Inflammatory macrophage (primary cell): Measurements from ENCODE around the gene KPNB1.

Source experiments
- DNase-seq, 2 donors: peaks; one replicate each; pipeline ENCODE4 v3.0.0-alpha.2; 2020 to 2022

Gene KPNB1

DNA sequence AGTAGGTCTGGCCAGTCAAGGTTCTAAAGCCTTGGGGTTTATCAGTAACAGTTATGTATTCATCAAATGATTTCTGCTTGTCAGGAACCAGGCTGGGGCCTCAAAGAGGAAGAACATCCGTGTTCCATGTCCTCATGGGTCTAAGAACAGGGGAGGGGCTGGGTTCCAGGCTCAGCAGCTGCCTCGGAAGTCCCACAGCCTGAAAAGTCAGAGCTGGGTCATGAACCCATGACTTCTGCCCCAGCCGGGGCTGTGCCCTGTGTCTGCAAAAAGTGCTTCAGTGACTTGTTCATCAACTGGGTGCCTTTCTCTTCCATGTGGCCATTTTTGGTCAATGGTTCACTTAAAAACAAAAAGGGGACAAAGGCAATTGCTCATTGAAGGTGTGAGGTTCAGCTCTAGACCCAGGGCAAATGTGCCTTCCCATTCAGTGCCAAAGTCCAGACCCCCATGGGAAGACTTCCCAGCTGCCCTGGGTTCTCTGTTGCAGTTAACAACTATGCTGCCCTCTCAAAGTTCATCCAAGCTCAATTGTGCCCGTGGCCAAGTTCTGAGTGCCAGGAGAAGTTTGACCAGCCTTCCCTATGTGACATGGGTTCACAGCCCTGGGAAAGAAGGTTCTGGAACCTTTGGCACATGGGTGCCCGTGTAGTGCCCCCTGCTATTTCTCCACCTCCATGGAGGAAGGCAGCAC is 62.8 kb downstream of the KPNB1 start:
- peak; percentile 64 to 74 for DNase-seq

DNA sequence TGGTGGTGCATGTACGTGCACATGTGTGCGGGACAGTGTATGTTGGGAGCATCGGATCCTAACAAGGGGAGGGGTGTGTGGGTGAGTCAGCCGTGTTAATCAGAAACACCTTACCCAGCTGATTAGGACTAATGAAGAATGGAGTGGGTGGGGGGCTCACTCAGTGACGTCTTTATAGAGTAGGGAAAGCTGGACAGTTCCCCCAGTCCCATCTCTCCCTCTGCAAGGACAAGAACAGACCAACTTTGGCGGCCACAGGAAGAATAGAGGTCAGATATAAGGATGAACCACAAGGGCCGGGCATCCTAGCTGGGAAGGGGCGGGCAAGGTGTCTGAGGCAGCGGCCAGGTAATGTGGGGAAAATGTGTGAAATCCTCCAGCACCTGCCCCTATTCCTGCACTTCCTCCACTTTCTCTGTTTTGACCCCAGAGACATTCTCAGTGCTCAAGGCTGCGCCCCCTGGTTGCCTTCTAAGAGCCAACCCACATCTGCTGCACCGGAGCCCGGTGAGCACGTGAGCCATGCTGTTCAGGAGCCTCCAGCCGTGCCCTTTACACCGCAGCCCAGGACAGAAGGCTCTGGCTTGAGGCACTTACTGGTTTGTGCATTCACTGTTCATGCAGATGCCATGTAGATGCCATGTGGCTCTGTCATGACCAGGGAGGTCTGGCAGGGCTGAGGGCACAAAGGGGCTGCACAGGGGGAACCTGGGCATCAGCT is 64.4 kb downstream of the KPNB1 start:
- no peak for DNase-seq

DNA sequence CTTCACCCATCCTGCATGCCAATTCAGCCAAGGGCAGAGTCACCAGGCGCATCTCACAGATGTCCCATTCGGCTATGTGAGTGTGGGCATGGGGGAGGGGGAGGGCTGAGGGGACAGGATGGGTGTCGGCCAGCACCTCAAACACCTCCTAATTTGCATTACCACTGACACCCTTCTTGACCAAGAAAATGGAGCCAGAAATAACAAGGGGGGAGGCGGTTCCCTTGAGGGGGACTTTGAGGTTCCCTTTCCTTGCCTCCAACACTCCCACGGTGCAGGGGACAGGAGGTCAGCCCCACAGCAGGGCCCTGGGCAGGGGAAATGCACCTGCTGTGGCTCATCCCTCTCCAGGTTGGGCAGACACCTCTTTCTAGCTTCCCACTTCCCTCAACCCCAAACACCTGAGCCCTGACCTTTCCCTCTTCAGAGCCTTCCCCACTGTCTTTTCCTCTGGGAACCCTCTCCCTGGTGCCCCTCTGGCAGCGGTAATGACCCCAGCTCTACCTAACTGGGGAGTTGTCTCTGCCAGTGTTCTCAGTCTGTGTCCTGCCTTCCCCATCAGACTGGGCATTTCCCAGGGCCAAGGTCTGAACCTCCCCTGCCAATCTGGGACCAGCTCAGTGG is 65.2 kb downstream of the KPNB1 start:
- DNase-seq: no peak

DNA sequence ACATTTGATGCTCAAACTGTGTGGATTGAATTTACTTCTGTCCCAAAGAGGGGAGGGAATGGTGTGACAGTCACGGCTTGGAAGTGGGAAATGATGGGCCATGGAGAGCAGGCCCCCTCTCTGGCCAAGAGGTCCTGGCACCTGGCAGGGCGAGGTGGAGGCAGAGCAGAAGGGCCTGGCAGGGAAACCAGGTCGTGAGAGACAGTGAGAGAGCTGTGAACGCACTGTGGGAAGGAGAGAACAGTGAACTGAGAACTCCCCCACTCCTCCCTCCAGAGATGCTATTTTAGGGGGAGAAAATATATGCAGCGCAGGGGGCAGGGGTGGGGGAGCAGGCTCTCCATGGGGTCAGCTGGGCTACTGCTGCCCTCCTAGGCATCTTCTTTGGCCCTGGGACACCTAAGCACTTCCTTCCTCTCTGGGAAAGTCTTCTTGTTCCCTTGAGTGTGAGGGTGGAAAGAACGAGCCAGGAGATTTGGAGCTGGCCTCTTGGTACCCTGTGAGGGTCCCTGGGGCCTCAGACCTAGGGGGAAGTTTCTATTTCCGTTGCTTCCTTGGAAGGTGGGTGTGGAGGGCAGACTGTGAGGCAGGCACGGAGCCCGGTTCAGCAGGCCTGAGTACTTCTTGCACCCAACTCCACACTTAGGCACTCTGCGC is 66.1 kb downstream of the KPNB1 start:
- no peak for DNase-seq

DNA sequence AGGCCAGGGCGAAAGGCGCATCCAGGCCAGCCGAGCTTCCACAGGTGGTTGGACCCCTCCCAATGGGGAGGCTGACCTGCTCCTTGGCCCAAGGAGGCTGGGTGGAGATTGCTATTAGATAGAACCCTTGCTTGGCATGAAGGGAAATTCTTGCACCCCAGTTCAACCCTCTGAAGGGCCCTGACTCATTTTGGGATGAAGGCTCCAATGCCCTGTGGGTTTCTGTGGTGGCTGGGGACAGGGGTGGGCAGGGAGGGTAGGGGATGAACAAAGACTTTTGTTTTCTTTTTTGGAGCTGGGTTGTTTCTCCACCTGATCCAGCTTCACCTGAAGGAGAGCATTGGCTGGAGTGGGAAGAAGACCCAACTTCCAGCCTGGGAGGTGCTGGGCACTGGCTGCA is 66.7 kb downstream of the KPNB1 start:
- DNase-seq: no peak

DNA sequence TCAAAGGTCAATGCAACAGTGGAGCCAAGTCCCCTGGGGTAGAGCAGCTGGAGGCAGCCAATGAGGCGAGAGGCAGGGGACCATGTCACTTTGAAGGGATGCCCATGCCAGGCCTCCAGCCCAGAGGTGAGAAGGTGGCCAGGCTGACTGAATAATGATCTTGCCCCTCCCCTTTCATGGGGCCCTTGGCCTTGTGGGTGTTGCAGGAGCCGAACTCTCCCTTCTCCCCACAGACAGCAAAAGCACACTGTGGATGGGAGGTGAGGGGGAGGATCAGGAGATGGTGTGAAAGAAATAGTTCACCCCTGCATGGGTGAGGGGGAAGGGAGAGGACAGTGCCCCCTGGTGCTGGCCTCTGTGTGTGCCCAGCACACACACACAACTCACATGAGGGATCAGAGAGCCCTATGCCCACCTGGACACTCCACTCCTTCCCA is 67.6 kb downstream of the KPNB1 start:
- DNase-seq: no peak

DNA sequence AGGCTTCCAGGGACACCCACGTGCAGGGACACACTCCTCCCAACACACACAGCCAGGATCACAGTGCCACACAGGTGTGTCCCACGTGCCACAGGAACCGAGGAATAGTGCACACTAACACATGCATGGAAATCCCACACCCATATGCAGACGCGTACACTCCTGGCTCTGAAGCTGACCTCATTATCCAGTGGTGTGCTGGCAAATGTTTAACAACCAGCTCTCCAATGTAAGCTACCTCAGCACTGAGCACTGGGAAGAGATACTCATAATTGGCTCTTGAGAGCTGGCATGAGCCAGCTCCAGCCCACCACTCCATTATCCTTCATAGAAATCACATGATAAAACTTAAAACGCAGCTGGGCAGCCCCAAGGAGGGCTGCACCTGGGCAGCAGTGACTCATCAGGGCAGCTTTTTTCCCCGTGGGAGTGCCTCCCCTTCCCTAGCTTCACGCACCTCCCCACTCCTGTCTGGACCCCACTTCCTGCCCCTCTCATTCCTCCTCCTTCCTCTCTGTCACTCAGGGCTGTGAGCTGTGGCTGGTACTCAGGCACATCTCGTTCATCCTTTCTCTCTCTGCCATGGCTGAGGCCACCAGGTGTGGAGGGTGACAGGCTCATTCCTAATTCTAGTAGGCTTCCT is 68.4 kb downstream of the KPNB1 start:
- no peak for DNase-seq

DNA sequence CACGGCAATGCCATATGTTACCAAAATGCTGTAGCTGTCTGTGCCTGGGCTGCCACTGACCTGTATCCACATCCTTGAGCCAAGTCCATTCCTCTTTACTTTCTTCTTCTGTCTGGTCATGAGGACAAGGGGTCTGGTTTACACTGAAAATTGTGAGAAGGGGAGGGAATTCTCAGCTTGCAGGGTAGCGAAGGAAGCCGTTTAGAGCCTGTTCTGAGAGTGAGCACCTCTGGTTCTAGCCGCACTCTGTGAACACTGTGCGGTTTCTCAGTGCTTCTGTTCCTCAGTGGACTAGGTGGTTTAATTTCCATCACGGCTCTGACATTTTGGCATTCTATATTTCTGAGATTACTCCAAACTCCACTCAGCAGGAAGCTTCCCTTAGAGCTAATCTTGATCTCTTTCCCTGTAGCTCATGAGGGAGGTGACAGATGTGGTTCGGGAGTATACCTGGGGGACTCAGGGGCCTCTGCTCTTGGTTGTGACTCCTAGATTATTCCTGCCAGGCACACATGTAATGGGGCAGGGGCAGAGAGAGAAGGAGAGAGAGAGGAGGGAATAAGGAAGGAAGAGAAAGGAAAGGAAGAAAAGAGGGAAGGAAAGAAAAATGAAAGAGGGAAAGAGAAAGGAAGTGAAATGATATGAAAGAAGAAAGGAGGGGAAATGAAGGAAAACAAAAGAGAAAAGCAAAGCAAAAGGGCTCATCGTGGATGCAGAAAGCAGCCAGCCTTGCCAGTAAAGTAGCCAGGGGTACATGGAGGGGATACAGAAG is 69.1 kb downstream of the KPNB1 start:
- DNase-seq: no peak

DNA sequence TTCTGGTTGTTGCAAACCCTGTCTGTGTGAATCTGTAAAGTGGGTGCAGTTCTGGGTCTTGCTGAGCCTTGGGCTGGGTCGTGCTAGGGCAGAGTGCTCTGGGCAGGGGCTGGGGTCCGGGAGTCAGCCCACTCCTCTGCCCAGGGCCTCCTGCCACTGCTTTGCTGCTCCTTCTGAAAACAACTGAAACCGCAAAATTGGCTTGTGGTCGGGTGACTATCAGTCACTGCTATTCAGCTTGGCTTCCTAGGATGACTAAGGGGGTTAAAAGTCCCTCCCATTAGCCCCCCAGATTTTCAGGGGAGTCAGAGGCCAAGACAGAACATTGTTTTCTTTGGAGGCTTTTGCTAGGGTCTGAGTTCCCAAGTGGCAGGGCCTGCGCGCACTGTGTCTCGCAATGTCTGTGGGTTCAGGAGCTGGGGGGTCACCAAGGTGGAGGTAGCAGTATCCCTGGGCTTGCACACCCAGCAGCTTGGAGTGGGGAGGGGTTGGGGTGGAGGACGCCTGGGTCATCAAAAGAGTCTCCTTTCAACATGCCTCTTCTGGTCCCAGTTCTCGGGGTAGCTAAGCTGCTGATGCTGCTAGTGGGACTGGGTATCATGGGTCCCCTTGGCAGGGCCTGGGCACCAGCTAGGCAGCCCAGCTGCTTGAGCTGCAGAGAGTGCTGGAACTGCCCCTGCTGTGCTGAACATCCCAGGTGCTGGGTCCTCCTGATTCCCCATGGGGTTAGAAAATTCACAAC is 69.9 kb downstream of the KPNB1 start:
- peak in 1 of 2 donors; percentile 49 for DNase-seq

DNA sequence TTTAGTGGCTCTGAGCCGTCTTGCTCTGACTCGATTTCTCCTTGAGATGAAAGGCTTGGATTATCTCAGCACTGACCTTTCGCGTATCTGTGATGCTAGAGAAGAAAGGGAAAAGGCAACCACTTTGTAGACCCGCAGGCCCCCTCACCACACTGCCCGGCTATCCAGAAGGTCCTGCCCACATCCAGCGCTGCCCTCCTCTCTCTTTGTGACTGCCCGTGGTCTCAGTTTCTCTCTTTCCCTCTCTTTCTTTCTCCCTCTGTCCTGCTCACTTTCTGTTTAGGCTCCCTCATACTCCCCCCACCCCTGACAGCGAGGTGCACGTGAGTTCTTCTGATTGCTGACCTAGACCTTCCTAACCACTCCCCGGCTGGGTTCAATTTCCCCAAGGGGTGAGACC is 70.5 kb downstream of the KPNB1 start:
- no peak for DNase-seq

DNA sequence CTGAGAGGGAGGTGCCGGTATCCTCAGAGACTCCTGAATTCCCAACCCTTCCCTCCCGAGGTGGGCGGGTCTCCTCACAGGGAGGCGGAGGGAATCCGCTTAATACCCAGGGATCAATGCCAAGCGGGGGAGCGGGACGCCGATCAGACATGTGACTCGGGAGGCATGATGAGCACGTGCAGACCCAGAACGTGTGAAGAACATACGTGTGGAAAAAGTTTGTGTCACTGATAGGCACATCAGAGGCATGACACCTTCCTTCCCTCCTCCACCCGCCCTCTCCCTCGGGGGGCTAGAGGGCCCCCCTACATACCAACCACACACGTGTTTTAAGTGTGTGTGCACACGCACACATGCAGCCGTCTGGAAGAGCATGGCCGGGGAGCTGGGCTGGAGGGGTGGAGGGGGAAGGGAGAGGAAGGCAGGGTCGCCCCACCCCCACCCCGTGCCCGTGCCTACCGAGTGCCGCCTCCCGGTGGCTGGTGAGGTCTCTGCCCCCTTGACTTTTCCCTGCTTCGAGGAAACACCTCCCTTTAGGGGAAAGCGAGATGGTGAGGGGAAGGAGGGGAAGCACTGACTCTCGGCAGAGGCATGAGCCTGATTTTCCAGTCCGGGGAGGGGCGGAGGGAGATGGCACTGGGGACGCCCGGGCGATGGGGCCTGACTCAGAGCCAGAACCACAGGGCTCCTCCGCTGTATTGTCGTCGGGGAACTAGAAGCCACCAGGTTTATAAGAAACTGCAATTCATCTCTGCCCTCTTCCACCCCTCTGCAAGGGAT is 71.2 kb downstream of the KPNB1 start:
- DNase-seq: peak in 1 of 2 donors; percentile 54

DNA sequence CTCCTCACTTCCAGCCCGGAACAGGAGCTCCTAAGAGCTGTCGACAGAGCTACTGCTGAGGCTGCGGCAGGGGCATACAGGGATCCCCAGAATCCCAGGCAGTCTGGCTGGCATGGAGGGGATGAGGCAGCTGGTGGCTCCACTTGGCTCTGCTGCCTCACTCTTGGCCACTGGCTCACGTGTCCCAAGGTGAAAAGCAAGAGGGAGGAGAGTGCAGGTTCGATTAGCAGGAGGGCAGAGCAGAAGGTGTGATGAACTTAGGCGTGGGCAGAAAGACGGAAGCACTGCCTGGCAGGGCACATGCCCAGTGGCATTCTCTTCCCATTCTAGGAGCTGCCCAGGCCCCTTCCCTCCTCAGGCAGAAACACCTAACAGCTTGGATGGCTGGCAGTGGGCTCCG is 72.0 kb downstream of the KPNB1 start:
- DNase-seq: no peak

DNA sequence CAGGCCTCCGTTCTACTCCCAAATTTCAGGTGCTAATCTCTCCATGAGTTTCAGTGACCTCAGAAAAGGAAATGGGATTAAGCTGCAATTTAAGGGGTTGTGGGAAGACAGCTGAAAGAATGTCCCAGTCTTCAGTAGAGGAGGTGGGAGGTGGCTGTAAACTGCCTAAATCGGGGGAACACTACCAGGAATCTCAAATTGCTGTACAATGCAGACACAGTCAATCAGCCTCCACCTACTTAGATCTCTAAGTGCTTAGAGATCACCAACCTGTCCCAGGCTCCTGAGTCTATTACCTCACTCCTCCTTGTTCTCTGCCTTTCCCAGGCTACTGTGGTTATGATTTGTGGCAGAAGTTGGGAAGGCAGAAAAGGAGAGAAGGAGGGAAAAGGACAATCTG is 75.0 kb downstream of the KPNB1 start:
- no peak for DNase-seq

DNA sequence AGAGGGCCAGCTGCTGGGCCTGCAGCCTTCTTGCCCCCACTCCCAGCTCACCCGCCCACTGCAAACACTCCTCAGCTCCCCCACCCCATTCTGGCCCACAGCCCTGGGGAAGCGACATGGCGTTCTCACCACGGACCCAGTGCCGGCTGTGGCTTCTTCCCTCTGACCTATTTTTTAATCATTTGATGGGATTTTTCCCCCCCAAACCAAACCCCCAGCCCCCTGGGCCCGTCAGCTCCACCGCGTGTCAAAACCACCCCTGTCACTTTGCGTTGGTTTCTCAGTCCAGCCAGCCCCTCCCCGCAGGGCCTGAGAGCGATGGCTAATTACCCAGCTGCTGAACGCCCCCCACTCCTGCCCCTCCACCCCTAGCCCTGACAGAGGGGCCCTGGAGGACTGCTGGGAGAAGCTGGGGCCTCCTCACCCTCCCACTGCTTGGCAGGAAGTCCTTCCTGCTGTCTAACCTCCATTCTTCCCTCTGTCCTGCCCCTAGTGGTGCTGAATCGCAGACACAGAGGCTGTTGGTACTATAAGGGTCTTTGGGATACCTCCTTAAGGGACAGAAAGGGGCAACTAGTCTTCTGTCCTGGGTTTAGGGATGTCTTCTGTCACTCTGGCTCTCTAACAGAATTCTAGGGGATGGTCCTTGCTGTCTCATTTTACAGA is 75.9 kb downstream of the KPNB1 start:
- no peak for DNase-seq

DNA sequence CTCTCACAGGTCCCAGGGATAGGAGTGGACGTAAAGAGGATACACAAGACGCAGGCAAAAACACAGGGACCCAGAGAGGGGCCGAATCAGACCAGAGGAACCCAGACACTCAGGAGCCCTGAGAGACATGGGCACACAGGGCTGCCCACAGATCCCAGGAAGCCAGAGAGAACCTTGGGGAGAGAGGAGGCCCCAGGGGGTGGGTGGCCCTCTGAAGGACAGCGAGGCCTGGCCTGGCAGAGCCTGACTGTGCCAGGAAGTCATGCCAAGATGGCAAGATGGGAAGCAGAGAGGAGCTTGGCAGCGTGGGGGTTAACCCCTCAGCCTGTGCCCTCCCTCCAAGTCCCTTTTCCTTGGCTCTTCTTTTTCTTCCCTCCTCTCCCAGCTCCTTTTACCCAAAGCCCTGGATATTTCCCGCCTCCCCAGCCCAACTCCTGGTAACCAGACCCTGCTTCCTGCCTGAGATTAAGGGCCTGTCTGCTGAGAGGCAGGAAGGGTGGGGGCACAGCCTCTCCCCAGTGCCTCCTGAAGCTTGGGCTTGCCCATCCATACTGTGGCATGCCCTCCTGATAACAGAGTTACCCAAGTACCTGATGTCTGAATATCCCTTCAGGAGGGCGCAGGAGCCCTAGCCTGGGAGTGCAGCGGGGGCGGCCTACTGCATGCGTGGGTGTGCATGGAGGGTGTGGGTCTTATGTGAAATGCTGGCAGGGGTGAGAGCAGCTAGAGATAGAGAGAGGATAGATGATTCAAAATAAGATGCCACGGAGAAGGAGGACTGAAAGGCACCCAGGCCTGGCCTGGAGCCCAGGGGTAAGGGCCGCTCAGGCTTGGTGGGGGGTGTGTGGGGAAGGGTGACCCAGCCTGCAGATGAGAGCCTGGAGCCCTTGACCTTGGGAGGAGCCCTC is 77.3 kb downstream of the KPNB1 start:
- DNase-seq: no peak

DNA sequence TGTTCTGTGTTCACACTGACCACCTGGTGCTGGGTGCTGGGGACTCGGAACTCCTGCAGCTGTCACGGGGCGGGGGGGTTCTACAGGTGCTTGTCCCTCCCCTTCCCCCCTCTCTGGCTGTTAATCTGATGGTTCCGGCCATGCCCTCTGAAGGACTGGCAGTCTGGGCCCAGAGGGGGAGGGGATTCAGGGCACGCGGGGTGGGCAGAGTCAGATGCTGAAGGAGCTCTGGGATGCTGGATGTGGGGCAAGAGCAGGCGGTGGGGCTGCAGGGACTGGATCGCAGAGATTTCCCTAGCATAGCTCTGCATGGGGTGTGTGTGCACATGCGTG is 78.0 kb downstream of the KPNB1 start:
- DNase-seq: no peak

DNA sequence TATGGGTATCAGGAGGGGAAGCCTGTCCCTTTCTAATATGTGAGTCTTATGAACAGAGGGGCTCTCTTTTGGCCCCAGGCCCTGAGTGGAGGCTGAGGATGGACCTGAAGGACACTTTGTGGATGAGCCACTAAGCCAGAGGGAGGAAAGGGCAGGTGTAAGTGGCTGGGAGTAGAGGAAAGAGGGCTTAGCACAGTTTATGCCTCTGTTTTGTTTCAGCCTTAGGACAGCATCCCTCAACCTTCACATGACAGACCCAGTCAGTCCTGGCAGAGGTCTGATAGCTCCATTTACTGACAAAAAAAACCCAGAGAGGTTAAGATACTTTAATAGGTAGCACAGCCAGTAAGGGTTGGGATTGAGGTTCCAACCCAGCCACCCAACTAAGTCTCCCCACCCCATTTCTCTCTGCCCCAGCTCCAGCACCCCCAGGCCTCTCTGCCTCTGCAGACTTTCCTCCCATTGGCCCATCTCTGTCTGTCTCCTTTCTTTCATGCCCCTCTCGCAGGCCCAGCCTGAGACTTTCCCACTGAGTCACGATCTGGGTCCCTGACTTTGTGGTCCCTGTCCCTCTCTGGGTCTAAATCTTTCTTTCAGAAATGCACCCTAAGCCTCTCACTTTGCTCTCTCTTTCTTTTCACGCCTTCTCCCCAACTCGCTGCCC is 78.6 kb downstream of the KPNB1 start:
- no peak for DNase-seq

DNA sequence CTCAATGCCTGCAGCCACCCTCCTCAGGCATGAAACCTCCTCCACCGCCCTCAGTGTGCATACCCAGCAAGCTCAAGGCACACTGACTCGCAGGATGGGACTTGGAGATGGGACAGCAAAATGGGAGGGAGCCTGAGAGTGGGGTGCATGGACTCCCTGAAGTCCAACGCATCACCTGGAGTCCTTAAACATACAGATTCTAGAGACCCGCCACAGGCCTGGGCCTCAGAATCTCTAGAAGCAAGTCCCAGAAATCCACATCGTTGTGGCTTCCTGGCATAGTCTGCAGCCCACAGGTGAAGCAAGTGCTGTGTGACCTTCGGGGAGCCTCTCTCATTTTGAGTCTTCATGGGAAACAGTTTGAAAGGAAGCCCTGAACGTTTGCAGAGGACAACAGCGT is 79.8 kb downstream of the KPNB1 start:
- DNase-seq: no peak
